HFF-Myc (cell line): ENCODE results near the gene DPF1.

Experiments used
- DNase-seq: peaks from one replicate; pipeline ENCODE4 v3.0.0-alpha.2; 2011; ENCODE audit warnings: low read depth; ENCODE audit errors: extremely low read depth
- H3K4me3 ChIP-seq: replicated peaks from 2 replicates; pipeline ENCODE4 v1.5.1; 2011; ENCODE audit warnings: low read depth, mild to moderate bottlenecking, control low read depth, low read length
- CTCF ChIP-seq: IDR thresholded peaks from 2 replicates; pipeline ENCODE4 v1.5.1; 2012; ENCODE audit warnings: mild to moderate bottlenecking, low read depth, low read length, control low read depth; ENCODE audit errors: missing control alignments

Gene DPF1

DNA sequence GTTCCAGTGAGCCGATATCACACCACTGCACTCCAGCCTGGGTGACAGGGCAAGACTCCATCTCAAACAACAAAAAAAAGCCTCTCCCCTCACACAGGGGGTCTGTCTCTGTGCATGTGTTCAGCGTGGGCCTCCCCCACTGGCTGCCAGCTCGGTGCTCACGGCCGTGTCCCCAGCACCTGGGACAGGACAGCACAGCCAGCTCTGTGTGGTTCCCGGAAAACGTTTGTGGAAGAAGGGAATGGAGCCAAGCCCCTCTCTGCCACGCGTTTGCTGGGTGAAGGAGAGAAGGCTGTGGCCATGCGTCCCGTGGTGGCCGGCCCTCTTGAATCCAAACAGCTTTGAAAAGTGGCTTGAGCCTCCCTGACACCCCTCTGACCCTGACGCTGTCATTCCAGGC, 32.3 kb downstream of the DPF1 start:
- H3K4me3 ChIP-seq: no peak overlapping the region
- DNase-seq: no peak
- no peak for TF ChIP-seq CTCF

DNA sequence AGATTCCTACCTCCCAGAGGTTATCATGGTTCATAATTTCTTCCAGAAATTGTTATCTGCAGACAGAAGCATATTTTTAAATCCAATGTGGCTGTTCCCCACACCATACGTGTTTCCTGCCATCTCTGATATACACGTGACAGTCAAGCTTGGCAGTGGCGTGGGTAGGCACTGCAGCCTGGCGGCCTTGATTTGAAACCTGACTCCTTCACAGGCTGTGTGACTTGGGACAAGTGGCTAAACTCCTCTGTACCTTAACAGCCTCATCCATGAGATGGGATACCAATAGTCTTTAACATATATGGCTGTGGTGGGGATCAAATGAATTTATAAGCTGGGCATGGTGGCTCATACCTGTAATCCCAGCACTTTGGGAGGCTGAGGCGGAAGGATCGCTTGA, 33.2 kb downstream of the DPF1 start:
- no peak for TF ChIP-seq CTCF
- H3K4me3 ChIP-seq: no peak overlapping the region
- DNase-seq: no peak

- TF ChIP-seq CTCF: no peak
- H3K4me3 ChIP-seq: no peak overlapping the region
- DNase-seq: no peak
Observed at GRCh38 chr19:38190061-38190460, 34.0 kb downstream of the DPF1 start.

GRCh38 chr19:38185562-38185961, 38.5 kb downstream of the DPF1 start:
- DNase-seq: no peak
- H3K4me3 ChIP-seq: no peak overlapping the region
- no peak for TF ChIP-seq CTCF

DNA sequence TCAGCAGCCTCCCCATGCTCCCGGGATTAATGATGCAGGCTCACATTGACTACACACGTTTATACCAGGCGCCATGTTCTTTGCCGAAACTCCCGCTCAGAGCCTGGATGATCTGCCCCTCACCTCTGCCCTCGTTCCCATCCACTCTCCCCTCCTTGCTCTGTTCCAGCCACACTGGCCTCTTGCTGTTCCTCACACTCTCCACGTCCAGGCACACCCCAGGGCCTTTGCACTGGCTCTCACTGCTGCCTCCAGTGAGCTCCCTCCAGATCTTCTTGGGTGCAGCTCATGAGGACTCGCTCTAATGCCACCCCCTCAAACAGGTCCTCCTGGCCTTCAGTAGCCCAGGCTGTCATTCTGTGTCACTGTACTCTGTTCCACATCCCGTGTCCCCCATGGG, 39.2 kb downstream of the DPF1 start:
- H3K4me3 ChIP-seq: no peak overlapping the region
- no peak for TF ChIP-seq CTCF
- no peak for DNase-seq

- no peak overlapping the region for H3K4me3 ChIP-seq
- no peak for DNase-seq
- TF ChIP-seq CTCF: no peak
Observed at GRCh38 chr19:38183251-38183897, 40.6 kb downstream of the DPF1 start.

DNA sequence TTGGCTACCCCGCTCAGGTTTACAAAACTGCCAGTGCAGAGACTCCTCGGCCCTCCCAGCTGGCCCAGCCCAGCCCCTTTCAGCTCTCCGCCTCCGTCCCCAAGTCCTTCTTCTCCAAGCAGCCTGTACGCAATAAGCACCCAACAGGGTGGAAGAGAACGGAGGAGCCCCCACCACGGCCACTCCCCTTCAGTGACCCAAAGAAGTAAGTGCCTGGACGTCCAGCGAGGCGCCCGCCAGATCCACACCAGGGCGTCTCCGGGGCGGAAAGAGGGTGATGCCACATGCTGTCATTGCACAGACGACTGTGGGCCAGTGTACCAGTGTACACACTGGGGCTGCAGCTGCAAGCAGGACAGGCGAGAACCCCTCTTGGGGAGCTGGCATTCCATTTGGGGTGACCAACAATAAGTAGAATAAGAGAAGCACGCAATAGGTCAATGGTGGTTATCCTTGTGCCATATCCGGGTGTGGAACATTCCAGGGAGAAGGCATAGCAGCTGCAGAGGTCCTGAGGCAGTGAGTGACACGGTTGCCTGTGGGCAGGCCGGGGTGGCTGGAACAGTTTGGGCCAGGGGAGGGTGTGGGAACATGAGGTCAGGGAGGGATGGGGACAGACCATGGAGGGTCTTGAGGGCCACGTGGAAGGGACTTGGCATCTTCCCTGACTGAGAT, 41.3 kb downstream of the DPF1 start:
- H3K4me3 ChIP-seq: no peak overlapping the region
- no peak for TF ChIP-seq CTCF
- no peak for DNase-seq
